IMR-90 (cell line): ENCODE measurements around the gene GPR171. TPM values are rescaled to one million over a fixed set of nuclear protein-coding genes. Genes with fewer than 3 reads are reported as not detected.
A peak's percentile ranks its signal among the peaks of the same experiment; 100 is the strongest.
"Not testable (repeated sequence)": the region's sequence is repeated elsewhere in the genome, so short reads cannot be mapped to it uniquely, and the experiment has no call there.

Source experiments
- ATAC-seq: fragments of 200-7000 bp; cut with Tn5 transposase; 2 replicates; pipeline ENCODE4 v1.9.1; 2020; ENCODE audit warnings: low read depth, mild to moderate bottlenecking, moderate library complexity
- BruUV-seq: library from RNA; stranded (reverse); fragments of 400-500 nt; replicated peaks from 2 replicates; lab custom pipeline; 2021; lab: Mats Ljungman, UMichigan
- CTCF ChIA-PET: fragments of 300-600 bp; formaldehyde crosslinking; extraction: SDS; loops from one replicate; lab custom pipeline; 2021; ENCODE audit warnings: antibody characterized with exemption; lab: Yijun Ruan, JAX
- POLR2A ChIA-PET: fragments of 300-600 bp; sonication (Branson Sonifier 250); formaldehyde crosslinking; loops from one replicate; lab custom pipeline; 2022; ENCODE audit warnings: antibody characterized with exemption; ENCODE audit not compliant: unreplicated experiment; lab: Charles Lee
- DNase-seq: peaks from one replicate; pipeline ENCODE4 v3.0.0; 2013
- H2AFZ ChIP-seq: replicated peaks from 2 replicates; pipeline ENCODE3; 2013; ENCODE audit warnings: low read length, mild to moderate bottlenecking; ENCODE audit not compliant: poor library complexity
- H2AK5ac ChIP-seq: 2 replicates; pipeline ENCODE4 v1.6.1; 2013; ENCODE audit warnings: low read depth, low read length, inconsistent platforms
- H2AK9ac ChIP-seq: replicated peaks from 2 replicates; pipeline ENCODE3; 2013; ENCODE audit warnings: mild to moderate bottlenecking, low read depth, low read length, moderate library complexity; ENCODE audit not compliant: poor library complexity
- H2BK120ac ChIP-seq: 2 replicates; pipeline ENCODE4 v1.6.1; 2013; ENCODE audit warnings: low read depth, low read length, inconsistent platforms
- H2BK15ac ChIP-seq: 3 replicates; pipeline ENCODE4 v1.6.1; 2013; ENCODE audit warnings: low read depth, low read length, inconsistent platforms
- H2BK20ac ChIP-seq: 2 replicates; pipeline ENCODE4 v1.6.1; 2013; ENCODE audit warnings: low read depth, mild to moderate bottlenecking, inconsistent platforms, low read length, moderate library complexity
- H2BK5ac ChIP-seq: 2 replicates; pipeline ENCODE4 v1.6.1; 2013; ENCODE audit warnings: mild to moderate bottlenecking, low read depth, low read length, inconsistent platforms; ENCODE audit not compliant: poor library complexity, severe bottlenecking
- H3K14ac ChIP-seq: replicated peaks from 2 replicates; pipeline ENCODE4 v1.6.1; 2013; ENCODE audit warnings: low read depth, low read length, inconsistent platforms
- H3K18ac ChIP-seq: 2 replicates; pipeline ENCODE4 v1.6.1; 2013; ENCODE audit warnings: low read depth, low read length, control low read depth
- H3K23ac ChIP-seq: 2 replicates; pipeline ENCODE4 v1.6.1; 2013; ENCODE audit warnings: low read depth, low read length, inconsistent platforms
- H3K27ac ChIP-seq: 2 replicates; pipeline ENCODE4 v1.5.1; 2013; ENCODE audit warnings: mild to moderate bottlenecking, control low read depth, low read length; ENCODE audit not compliant: insufficient read depth
- H3K27me3 ChIP-seq: 2 replicates; pipeline ENCODE4 v1.6.1; 2013; ENCODE audit warnings: low read length; ENCODE audit not compliant: control insufficient read depth, insufficient read depth
- H3K36me3 ChIP-seq: 2 replicates; pipeline ENCODE4 v1.6.1; 2013; ENCODE audit warnings: low read length, mixed read lengths; ENCODE audit not compliant: control insufficient read depth, insufficient read depth
- H3K4ac ChIP-seq: 2 replicates; pipeline ENCODE4 v1.6.1; 2013; ENCODE audit warnings: low read depth, low read length, inconsistent platforms
- H3K4me1 ChIP-seq: 2 replicates; pipeline ENCODE4 v1.6.1; 2013; ENCODE audit warnings: low read length, mixed read lengths; ENCODE audit not compliant: control insufficient read depth, insufficient read depth
- H3K4me2 ChIP-seq: 2 replicates; pipeline ENCODE4 v1.6.1; 2013; ENCODE audit warnings: low read depth, mild to moderate bottlenecking, control low read depth, low read length, moderate library complexity
- H3K4me3 ChIP-seq: 2 replicates; pipeline ENCODE4 v1.5.1; 2013; ENCODE audit warnings: low read depth, mild to moderate bottlenecking, control low read depth, low read length, moderate library complexity; ENCODE audit not compliant: insufficient read depth
- H3K56ac ChIP-seq: 2 replicates; pipeline ENCODE4 v1.6.1; 2013; ENCODE audit warnings: low read length, inconsistent platforms; ENCODE audit not compliant: insufficient read depth; ENCODE audit errors: extremely low read depth
- H3K79me1 ChIP-seq, 2 experiments: 2 replicates each; pipeline ENCODE4 v1.6.1; 2013; ENCODE audit warnings: low read length in 2 of 2, inconsistent platforms in 1 of 2, low read depth in 1 of 2
- H3K9ac ChIP-seq: 2 replicates; pipeline ENCODE4 v1.6.1; 2013; ENCODE audit warnings: low read depth, low read length, control low read depth
- H3K9me1 ChIP-seq: 2 replicates; pipeline ENCODE4 v1.6.1; 2013; ENCODE audit warnings: low read length, inconsistent platforms; ENCODE audit not compliant: insufficient read depth
- H3K9me3 ChIP-seq: 2 replicates; pipeline ENCODE4 v1.6.1; 2013; ENCODE audit warnings: low read length; ENCODE audit not compliant: control insufficient read depth, insufficient read depth
- H4K20me1 ChIP-seq: 2 replicates; pipeline ENCODE4 v1.6.1; 2013; ENCODE audit warnings: low read length, inconsistent platforms; ENCODE audit not compliant: insufficient read depth
- H4K5ac ChIP-seq: 2 replicates; pipeline ENCODE4 v1.6.1; 2013; ENCODE audit warnings: mild to moderate bottlenecking, low read depth, low read length, control low read depth
- H4K8ac ChIP-seq, 2 experiments: 2 replicates each; pipeline ENCODE4 v1.6.1; 2013; ENCODE audit warnings: low read depth in 2 of 2, low read length in 2 of 2, control low read depth in 1 of 2, inconsistent platforms in 1 of 2
- H4K91ac ChIP-seq: 2 replicates; pipeline ENCODE4 v1.6.1; 2013; ENCODE audit warnings: low read depth, low read length, inconsistent platforms; ENCODE audit not compliant: insufficient read depth
- BHLHE40 ChIP-seq: fragments of 150-350 bp; IDR thresholded peaks from 2 replicates; pipeline ENCODE4 v1.6.1; 2016; ENCODE audit warnings: mild to moderate bottlenecking, low read depth, low read length
- CEBPB ChIP-seq: IDR thresholded peaks from 2 replicates; pipeline ENCODE4 v1.6.1; 2012; ENCODE audit warnings: low read depth, low read length, improper control_type of control experiment
- ELK1 ChIP-seq: fragments of 150-350 bp; IDR thresholded peaks from 2 replicates; pipeline ENCODE4 v1.6.1; 2016; ENCODE audit warnings: low read depth, mild to moderate bottlenecking, low read length, moderate library complexity, borderline replicate concordance
- FOS ChIP-seq: fragments of 150-350 bp; IDR thresholded peaks from 2 replicates; pipeline ENCODE4 v1.6.1; 2016; ENCODE audit warnings: low read depth, low read length
- MAFK ChIP-seq: IDR thresholded peaks from 2 replicates; pipeline ENCODE4 v1.6.1; 2012; ENCODE audit warnings: low read depth, low read length, improper control_type of control experiment
- POLR2A ChIP-seq: IDR thresholded peaks from 2 replicates; pipeline ENCODE4 v1.6.1; 2012; ENCODE audit warnings: mild to moderate bottlenecking, low read depth, low read length
- RAD21 ChIP-seq: IDR thresholded peaks from 2 replicates; pipeline ENCODE4 v1.6.1; 2012; ENCODE audit warnings: low read length, improper control_type of control experiment
- RCOR1 ChIP-seq: IDR thresholded peaks from 2 replicates; pipeline ENCODE4 v1.6.1; 2012; ENCODE audit warnings: mild to moderate bottlenecking, low read length, improper control_type of control experiment; ENCODE audit not compliant: insufficient replicate concordance
- RFX5 ChIP-seq: IDR thresholded peaks from 2 replicates; pipeline ENCODE4 v1.8.0; 2012; ENCODE audit warnings: low read depth, mild to moderate bottlenecking, low read length, moderate library complexity
- SMC3 ChIP-seq: fragments of 150-350 bp; IDR thresholded peaks from 2 replicates; pipeline ENCODE4 v1.6.1; 2016; ENCODE audit warnings: low read depth, mild to moderate bottlenecking, antibody characterized with exemption, low read length, moderate library complexity
- WGBS, 2 experiments: methylation state at CpG; one replicate each; pipeline versions ENCODE4 v1.1.5 to v1.1.7; 2013; ENCODE audit warnings: missing lambda C conversion rate in 2 of 2; ENCODE audit not compliant: insufficient read length in 1 of 2; ENCODE audit errors: extremely low coverage in 2 of 2; 5-methylcytosine and 5-hydroxymethylcytosine counted together
- dilution Hi-C: fragments of 300-500 bp; cut with HindIII; formaldehyde crosslinking; loops from one replicate; pipeline ENCODE4 v1.14.3; 2018; ENCODE audit warnings: low sequenced_read_pairs; ENCODE audit not compliant: unreplicated experiment
- in situ Hi-C: fragments of 300-500 bp; cut with MboI; formaldehyde crosslinking; loops from 3 replicates; pipeline ENCODE4 v1.14.3; 2019; ENCODE audit warnings: low sequenced_read_pairs, inconsistent platforms, mixed read lengths
- intact Hi-C: fragments of 100-400 bp; cut with micrococcal nuclease; formaldehyde crosslinking; loops from 2 replicates; pipeline ENCODE4 v1.10.0; 2022
- polyA plus RNA-seq, 3 experiments: library from polyadenylated mRNA; depleted of rRNA; stranded (reverse); fragments of >200 nt; gene quantifications; 2 replicates each; pipeline ENCODE4 v1.2.3, GENCODE V29; 2012; ENCODE audit warnings: low replicate concordance in 1 of 3
- total RNA-seq: library from RNA; depleted of rRNA; stranded (reverse); fragments of >200 nt; gene quantifications from 2 replicates; pipeline ENCODE4 v1.2.3, GENCODE V29; 2012

The GPR171 gene
- total and polyA plus RNA-seq, 2 of the 4 experiments (the other 2 are of a cell fraction): not detected

GRCh38 chr3:151248772-151249337 lies 45.8 kb upstream of the GPR171 start:
- no peaks in the 10 kb centered on the region for H3K9me3 ChIP-seq
- no TSS peak for BruUV-seq
- no peak overlapping the region for H3K18ac ChIP-seq
- POLR2A ChIA-PET: no interaction called here
- CTCF ChIA-PET: no interaction called here
- ATAC-seq (no peak), DNase-seq (no peak)
- H3K27ac ChIP-seq: no peak overlapping the region
- H3K4me1 ChIP-seq: 0 out of 2 replicates have a peak, but pooled peaks cover 2% of the 10 kb centered on the region
- H2AFZ ChIP-seq: no peak overlapping the region
- H4K20me1 ChIP-seq: no peaks in the 10 kb centered on the region
- dilution Hi-C loops: no loop called here
- no peaks in the 10 kb centered on the region for H3K9me1 ChIP-seq
- H2BK5ac ChIP-seq: no peak overlapping the region
- no peak overlapping the region for H2AK5ac ChIP-seq
- H2BK20ac ChIP-seq: no peak overlapping the region
- WGBS, 2 experiments: 0% methylated on average over 1 of the region's 3 CpGs; no CpG with 5 or more reads in 1 of the 2 experiments
- no peak overlapping the region for H4K91ac ChIP-seq
- intact Hi-C loops: no loop called here
- no peak overlapping the region for H3K14ac ChIP-seq
- no peaks in the 10 kb centered on the region for H3K79me1 ChIP-seq
- H2BK120ac ChIP-seq: no peak overlapping the region
- H2BK15ac ChIP-seq: no peak overlapping the region
- H3K4me3 ChIP-seq: no peak overlapping the region
- H3K4me2 ChIP-seq: peak overlapping the region; percentile 47; the same call in 1 of the 2 replicates
- H2AK9ac ChIP-seq: no peak overlapping the region
- no peak for TF ChIP-seq MAFK
- no peak for TF ChIP-seq RFX5
- TF ChIP-seq CEBPB: no peak
- no peak for TF ChIP-seq RAD21
- no peak for TF ChIP-seq FOS
- no peak for TF ChIP-seq SMC3
- TF ChIP-seq POLR2A: no peak
- no peak for TF ChIP-seq BHLHE40
- TF ChIP-seq ELK1: no peak
- TF ChIP-seq RCOR1: no peak
- in situ Hi-C loops: no loop called here
- no peak overlapping the region for H3K4ac ChIP-seq
- H3K36me3 ChIP-seq: no peaks in the 10 kb centered on the region
- H3K27me3 ChIP-seq: no peaks in the 10 kb centered on the region
- H3K56ac ChIP-seq: no peak overlapping the region
- no peak overlapping the region for H3K9ac ChIP-seq
- no peak overlapping the region for H4K8ac ChIP-seq
- no peak overlapping the region for H3K23ac ChIP-seq
- H4K5ac ChIP-seq: no peak overlapping the region

GRCh38 chr3:151242006-151242405 lies 39.0 kb upstream of the GPR171 start:
- CTCF ChIA-PET, H3K18ac ChIP-seq: not testable (repeated sequence)

More at GRCh38 chr3:151242006-151242405, 39.0 kb upstream of the GPR171 start:
- H4K8ac ChIP-seq, H2BK15ac ChIP-seq, H4K5ac ChIP-seq, H2BK120ac ChIP-seq, in situ Hi-C loops, H2BK5ac ChIP-seq, H2BK20ac ChIP-seq, H3K27ac ChIP-seq, H3K27me3 ChIP-seq, H4K20me1 ChIP-seq, POLR2A ChIA-PET, H3K4me3 ChIP-seq, H3K4ac ChIP-seq, H3K4me2 ChIP-seq, dilution Hi-C loops, H3K9me3 ChIP-seq, ATAC-seq, intact Hi-C loops, DNase-seq, BruUV-seq, H3K9ac ChIP-seq, H2AK9ac ChIP-seq, H2AFZ ChIP-seq, H3K14ac ChIP-seq, H3K23ac ChIP-seq, H3K9me1 ChIP-seq, H3K79me1 ChIP-seq, H3K4me1 ChIP-seq, H3K56ac ChIP-seq, H3K36me3 ChIP-seq, H2AK5ac ChIP-seq, H4K91ac ChIP-seq: not testable (repeated sequence)
- WGBS, 2 experiments: no CpG with 5 or more reads among the region's 18 CpGs
